IMR-90 (cell line): ENCODE data around the gene COG1. TPM values are rescaled to one million over a fixed set of nuclear protein-coding genes. Genes with fewer than 3 reads are reported as not detected.

Experiments used
- ATAC-seq: fragments of 200-7000 bp; cut with Tn5 transposase; 2 replicates; pipeline ENCODE4 v1.9.1; 2020; ENCODE audit warnings: low read depth, mild to moderate bottlenecking, moderate library complexity
- BruUV-seq: library from RNA; stranded (reverse); fragments of 400-500 nt; replicated peaks from 2 replicates; lab custom pipeline; 2021; lab: Mats Ljungman, UMichigan
- CTCF ChIA-PET: fragments of 300-600 bp; formaldehyde crosslinking; extraction: SDS; loops from one replicate; lab custom pipeline; 2021; ENCODE audit warnings: antibody characterized with exemption; lab: Yijun Ruan, JAX
- POLR2A ChIA-PET: fragments of 300-600 bp; sonication (Branson Sonifier 250); formaldehyde crosslinking; loops from one replicate; lab custom pipeline; 2022; ENCODE audit warnings: antibody characterized with exemption; ENCODE audit not compliant: unreplicated experiment; lab: Charles Lee
- DNase-seq: peaks from one replicate; pipeline ENCODE4 v3.0.0; 2013
- H2AFZ ChIP-seq: replicated peaks from 2 replicates; pipeline ENCODE3; 2013; ENCODE audit warnings: low read length, mild to moderate bottlenecking; ENCODE audit not compliant: poor library complexity
- H2AK5ac ChIP-seq: 2 replicates; pipeline ENCODE4 v1.6.1; 2013; ENCODE audit warnings: low read depth, low read length, inconsistent platforms
- H2AK9ac ChIP-seq: replicated peaks from 2 replicates; pipeline ENCODE3; 2013; ENCODE audit warnings: mild to moderate bottlenecking, low read depth, low read length, moderate library complexity; ENCODE audit not compliant: poor library complexity
- H2BK120ac ChIP-seq: 2 replicates; pipeline ENCODE4 v1.6.1; 2013; ENCODE audit warnings: low read depth, low read length, inconsistent platforms
- H2BK15ac ChIP-seq: 3 replicates; pipeline ENCODE4 v1.6.1; 2013; ENCODE audit warnings: low read depth, low read length, inconsistent platforms
- H2BK20ac ChIP-seq: 2 replicates; pipeline ENCODE4 v1.6.1; 2013; ENCODE audit warnings: low read depth, mild to moderate bottlenecking, inconsistent platforms, low read length, moderate library complexity
- H2BK5ac ChIP-seq: 2 replicates; pipeline ENCODE4 v1.6.1; 2013; ENCODE audit warnings: mild to moderate bottlenecking, low read depth, low read length, inconsistent platforms; ENCODE audit not compliant: poor library complexity, severe bottlenecking
- H3K14ac ChIP-seq: replicated peaks from 2 replicates; pipeline ENCODE4 v1.6.1; 2013; ENCODE audit warnings: low read depth, low read length, inconsistent platforms
- H3K18ac ChIP-seq: 2 replicates; pipeline ENCODE4 v1.6.1; 2013; ENCODE audit warnings: low read depth, low read length, control low read depth
- H3K23ac ChIP-seq: 2 replicates; pipeline ENCODE4 v1.6.1; 2013; ENCODE audit warnings: low read depth, low read length, inconsistent platforms
- H3K27ac ChIP-seq: 2 replicates; pipeline ENCODE4 v1.5.1; 2013; ENCODE audit warnings: mild to moderate bottlenecking, control low read depth, low read length; ENCODE audit not compliant: insufficient read depth
- H3K27me3 ChIP-seq: 2 replicates; pipeline ENCODE4 v1.6.1; 2013; ENCODE audit warnings: low read length; ENCODE audit not compliant: control insufficient read depth, insufficient read depth
- H3K36me3 ChIP-seq: 2 replicates; pipeline ENCODE4 v1.6.1; 2013; ENCODE audit warnings: low read length, mixed read lengths; ENCODE audit not compliant: control insufficient read depth, insufficient read depth
- H3K4ac ChIP-seq: 2 replicates; pipeline ENCODE4 v1.6.1; 2013; ENCODE audit warnings: low read depth, low read length, inconsistent platforms
- H3K4me1 ChIP-seq: 2 replicates; pipeline ENCODE4 v1.6.1; 2013; ENCODE audit warnings: low read length, mixed read lengths; ENCODE audit not compliant: control insufficient read depth, insufficient read depth
- H3K4me2 ChIP-seq: 2 replicates; pipeline ENCODE4 v1.6.1; 2013; ENCODE audit warnings: low read depth, mild to moderate bottlenecking, control low read depth, low read length, moderate library complexity
- H3K4me3 ChIP-seq: 2 replicates; pipeline ENCODE4 v1.5.1; 2013; ENCODE audit warnings: low read depth, mild to moderate bottlenecking, control low read depth, low read length, moderate library complexity; ENCODE audit not compliant: insufficient read depth
- H3K56ac ChIP-seq: 2 replicates; pipeline ENCODE4 v1.6.1; 2013; ENCODE audit warnings: low read length, inconsistent platforms; ENCODE audit not compliant: insufficient read depth; ENCODE audit errors: extremely low read depth
- H3K79me1 ChIP-seq, 2 experiments: 2 replicates each; pipeline ENCODE4 v1.6.1; 2013; ENCODE audit warnings: low read length in 2 of 2, inconsistent platforms in 1 of 2, low read depth in 1 of 2
- H3K9ac ChIP-seq: 2 replicates; pipeline ENCODE4 v1.6.1; 2013; ENCODE audit warnings: low read depth, low read length, control low read depth
- H3K9me1 ChIP-seq: 2 replicates; pipeline ENCODE4 v1.6.1; 2013; ENCODE audit warnings: low read length, inconsistent platforms; ENCODE audit not compliant: insufficient read depth
- H3K9me3 ChIP-seq: 2 replicates; pipeline ENCODE4 v1.6.1; 2013; ENCODE audit warnings: low read length; ENCODE audit not compliant: control insufficient read depth, insufficient read depth
- H4K20me1 ChIP-seq: 2 replicates; pipeline ENCODE4 v1.6.1; 2013; ENCODE audit warnings: low read length, inconsistent platforms; ENCODE audit not compliant: insufficient read depth
- H4K5ac ChIP-seq: 2 replicates; pipeline ENCODE4 v1.6.1; 2013; ENCODE audit warnings: mild to moderate bottlenecking, low read depth, low read length, control low read depth
- H4K8ac ChIP-seq, 2 experiments: 2 replicates each; pipeline ENCODE4 v1.6.1; 2013; ENCODE audit warnings: low read depth in 2 of 2, low read length in 2 of 2, control low read depth in 1 of 2, inconsistent platforms in 1 of 2
- H4K91ac ChIP-seq: 2 replicates; pipeline ENCODE4 v1.6.1; 2013; ENCODE audit warnings: low read depth, low read length, inconsistent platforms; ENCODE audit not compliant: insufficient read depth
- MAZ ChIP-seq: IDR thresholded peaks from 2 replicates; pipeline ENCODE4 v1.6.1; 2012; ENCODE audit warnings: low read depth, mild to moderate bottlenecking, low read length, improper control_type of control experiment, moderate library complexity, borderline replicate concordance
- MXI1 ChIP-seq: IDR thresholded peaks from 2 replicates; pipeline ENCODE4 v1.6.1; 2012; ENCODE audit warnings: low read depth, mild to moderate bottlenecking, low read length, moderate library complexity, borderline replicate concordance
- RFX5 ChIP-seq: IDR thresholded peaks from 2 replicates; pipeline ENCODE4 v1.8.0; 2012; ENCODE audit warnings: low read depth, mild to moderate bottlenecking, low read length, moderate library complexity
- WGBS, 2 experiments: methylation state at CpG; one replicate each; pipeline versions ENCODE4 v1.1.5 to v1.1.7; 2013; ENCODE audit warnings: missing lambda C conversion rate in 2 of 2; ENCODE audit not compliant: insufficient read length in 1 of 2; ENCODE audit errors: extremely low coverage in 2 of 2; 5-methylcytosine and 5-hydroxymethylcytosine counted together
- dilution Hi-C: fragments of 300-500 bp; cut with HindIII; formaldehyde crosslinking; loops from one replicate; pipeline ENCODE4 v1.14.3; 2018; ENCODE audit warnings: low sequenced_read_pairs; ENCODE audit not compliant: unreplicated experiment
- in situ Hi-C: fragments of 300-500 bp; cut with MboI; formaldehyde crosslinking; loops from 3 replicates; pipeline ENCODE4 v1.14.3; 2019; ENCODE audit warnings: low sequenced_read_pairs, inconsistent platforms, mixed read lengths
- intact Hi-C: fragments of 100-400 bp; cut with micrococcal nuclease; formaldehyde crosslinking; loops from 2 replicates; pipeline ENCODE4 v1.10.0; 2022
- polyA plus RNA-seq, 3 experiments: library from polyadenylated mRNA; depleted of rRNA; stranded (reverse); fragments of >200 nt; gene quantifications; 2 replicates each; pipeline ENCODE4 v1.2.3, GENCODE V29; 2012; ENCODE audit warnings: low replicate concordance in 1 of 3
- total RNA-seq: library from RNA; depleted of rRNA; stranded (reverse); fragments of >200 nt; gene quantifications from 2 replicates; pipeline ENCODE4 v1.2.3, GENCODE V29; 2012
- TF ChIP-seq, protein P1 (sequence below): conservative IDR thresholded peaks from 2 replicates; pipeline ENCODE4 v1.5.1; 2012; ENCODE audit warnings: mild to moderate bottlenecking, low read depth, low read length, improper control_type of control experiment
- TF ChIP-seq, protein P2 (sequence below): fragments of 150-350 bp; IDR thresholded peaks from 2 replicates; pipeline ENCODE4 v1.6.1; 2016; ENCODE audit warnings: low read depth, mild to moderate bottlenecking, low read length, moderate library complexity, borderline replicate concordance

The COG1 gene
- total and polyA plus RNA-seq, 2 of the 4 experiments (the other 2 are of a cell fraction) = 18.3 to 35.1 TPM

DNA sequence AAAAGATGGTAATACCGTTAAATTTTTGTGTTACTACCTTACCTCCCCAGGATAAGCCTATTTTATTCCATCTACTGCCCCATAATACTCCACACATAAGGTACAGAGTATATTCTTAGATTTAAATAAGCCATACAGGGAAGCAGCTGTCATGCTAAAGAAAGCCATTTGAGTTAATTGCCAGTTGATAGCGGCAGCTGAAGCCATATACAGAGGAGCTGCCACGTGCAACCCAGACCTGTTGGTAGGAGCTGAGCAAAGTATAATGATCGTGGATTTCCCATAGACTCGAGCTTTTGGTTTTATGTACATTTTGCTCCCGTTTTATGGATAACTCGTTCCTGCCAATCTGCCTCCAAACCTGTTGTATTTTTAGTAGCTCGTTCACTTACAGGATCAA, 56.8 kb downstream of the COG1 start:
- H4K91ac ChIP-seq = no peak overlapping the region
- no peak overlapping the region for H2BK5ac ChIP-seq
- intact Hi-C loops (loop anchor here (5.0 kb wide), 1 partner anchor 522 kb away; no protein-coding TSS in a partner anchor), in situ Hi-C loops (loop anchor here (5.0 to 25.0 kb wide), 3 partner anchors 288 to 938 kb away; no protein-coding TSS in a partner anchor), dilution Hi-C loops (no loop called here)
- H3K27me3 ChIP-seq = no peaks in the 10 kb centered on the region
- no peaks in the 10 kb centered on the region; the same call in 1 of the 2 replicates for H3K9me1 ChIP-seq
- no peak overlapping the region for H3K4me3 ChIP-seq
- H3K9ac ChIP-seq = no peak overlapping the region
- no peak overlapping the region for H3K14ac ChIP-seq
- ATAC-seq (no peak), DNase-seq (no peak)
- no peak overlapping the region for H2BK120ac ChIP-seq
- H3K79me1 ChIP-seq = no peaks in the 10 kb centered on the region
- peaks cover 22% of the 10 kb centered on the region for H3K36me3 ChIP-seq
- no peak overlapping the region for H2AFZ ChIP-seq
- BruUV-seq = no TSS peak
- H3K4me2 ChIP-seq = no peak overlapping the region
- no peaks in the 10 kb centered on the region for H3K4me1 ChIP-seq
- H4K20me1 ChIP-seq = 0 out of 2 replicates have a peak, but pooled peaks cover 3% of the 10 kb centered on the region
- H4K8ac ChIP-seq = no peak overlapping the region
- H3K4ac ChIP-seq = no peak overlapping the region
- no peak overlapping the region for H2AK5ac ChIP-seq
- 88% methylated on average over 3 of the region's 8 CpGs; no CpG with 5 or more reads in 1 of the 2 experiments for WGBS, 2 experiments
- POLR2A ChIA-PET = no interaction called here
- TF ChIP-seq MAZ = no peak
- TF ChIP-seq, protein P1, sequence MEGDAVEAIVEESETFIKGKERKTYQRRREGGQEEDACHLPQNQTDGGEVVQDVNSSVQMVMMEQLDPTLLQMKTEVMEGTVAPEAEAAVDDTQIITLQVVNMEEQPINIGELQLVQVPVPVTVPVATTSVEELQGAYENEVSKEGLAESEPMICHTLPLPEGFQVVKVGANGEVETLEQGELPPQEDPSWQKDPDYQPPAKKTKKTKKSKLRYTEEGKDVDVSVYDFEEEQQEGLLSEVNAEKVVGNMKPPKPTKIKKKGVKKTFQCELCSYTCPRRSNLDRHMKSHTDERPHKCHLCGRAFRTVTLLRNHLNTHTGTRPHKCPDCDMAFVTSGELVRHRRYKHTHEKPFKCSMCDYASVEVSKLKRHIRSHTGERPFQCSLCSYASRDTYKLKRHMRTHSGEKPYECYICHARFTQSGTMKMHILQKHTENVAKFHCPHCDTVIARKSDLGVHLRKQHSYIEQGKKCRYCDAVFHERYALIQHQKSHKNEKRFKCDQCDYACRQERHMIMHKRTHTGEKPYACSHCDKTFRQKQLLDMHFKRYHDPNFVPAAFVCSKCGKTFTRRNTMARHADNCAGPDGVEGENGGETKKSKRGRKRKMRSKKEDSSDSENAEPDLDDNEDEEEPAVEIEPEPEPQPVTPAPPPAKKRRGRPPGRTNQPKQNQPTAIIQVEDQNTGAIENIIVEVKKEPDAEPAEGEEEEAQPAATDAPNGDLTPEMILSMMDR = no peak
- no peak for TF ChIP-seq MXI1
- TF ChIP-seq RFX5 = no peak
- TF ChIP-seq, protein P2, sequence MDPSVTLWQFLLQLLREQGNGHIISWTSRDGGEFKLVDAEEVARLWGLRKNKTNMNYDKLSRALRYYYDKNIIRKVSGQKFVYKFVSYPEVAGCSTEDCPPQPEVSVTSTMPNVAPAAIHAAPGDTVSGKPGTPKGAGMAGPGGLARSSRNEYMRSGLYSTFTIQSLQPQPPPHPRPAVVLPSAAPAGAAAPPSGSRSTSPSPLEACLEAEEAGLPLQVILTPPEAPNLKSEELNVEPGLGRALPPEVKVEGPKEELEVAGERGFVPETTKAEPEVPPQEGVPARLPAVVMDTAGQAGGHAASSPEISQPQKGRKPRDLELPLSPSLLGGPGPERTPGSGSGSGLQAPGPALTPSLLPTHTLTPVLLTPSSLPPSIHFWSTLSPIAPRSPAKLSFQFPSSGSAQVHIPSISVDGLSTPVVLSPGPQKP = no peak
- H3K9me3 ChIP-seq = no peaks in the 10 kb centered on the region
- H2BK20ac ChIP-seq = no peak overlapping the region
- H2AK9ac ChIP-seq = no peak overlapping the region
- H3K27ac ChIP-seq = no peak overlapping the region
- no peak overlapping the region for H3K18ac ChIP-seq
- H4K5ac ChIP-seq = no peak overlapping the region
- H3K23ac ChIP-seq = no peak overlapping the region
- CTCF ChIA-PET = interaction anchor here (1.5 kb wide), 1 partner anchor 120 kb away, joined by 3 read pairs; no protein-coding TSS in a partner anchor
- no peak overlapping the region for H2BK15ac ChIP-seq
- no peak overlapping the region for H3K56ac ChIP-seq
